Measurements from ENCODE around the gene ZSCAN25. TPM values are rescaled to one million over a fixed set of nuclear protein-coding genes. Genes with fewer than 3 reads are reported as not detected.

ZSCAN25 gene
- total RNA-seq, 3 donors from 2014 or later (not counting 1 experiment from before 2014, with no cell fraction given) = 24.4 to 37.4 (median 27.8) TPM

DNA sequence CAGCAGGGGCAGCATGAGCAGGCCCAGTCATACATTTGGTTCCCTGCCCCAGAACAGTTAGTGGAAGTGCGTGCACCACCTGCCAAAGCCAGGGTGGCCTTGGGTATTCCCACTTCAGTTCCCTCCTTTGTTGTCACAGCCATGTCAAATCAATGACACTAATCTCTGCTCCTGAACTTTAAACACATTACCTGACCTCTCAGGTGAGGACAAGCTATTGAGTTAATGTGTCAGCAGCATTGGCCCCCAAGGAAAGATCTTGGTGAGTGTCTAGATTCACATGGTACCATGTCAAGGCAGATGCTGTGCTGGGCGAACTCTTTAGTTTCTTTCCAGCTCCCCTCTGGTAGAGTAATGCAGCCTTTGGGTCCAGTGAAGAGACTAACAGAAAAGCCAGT, 60.9 kb downstream of the ZSCAN25 start:
- intact Hi-C loops (cut with micrococcal nuclease) = no loop called here
- DNase-seq (no peak), ATAC-seq (no peak)
- Histone ChIP-seq H3K36me3 (ENCODE audit: control insufficient read depth, insufficient read depth, low read length) (no peaks in the 10 kb centered on the region), H3K27me3 (ENCODE audit: control insufficient read depth, insufficient read depth, low read length) (no peaks in the 10 kb centered on the region), H3K27ac (ENCODE audit: low read length) (no peak overlapping the region), H3K4me1 (ENCODE audit: control insufficient read depth, insufficient read depth, low read length) (no peaks in the 10 kb centered on the region), H3K9me3 (ENCODE audit: control insufficient read depth, insufficient read depth, low read length) (no peaks in the 10 kb centered on the region), H3K4me3 (ENCODE audit: low read length) (no peak overlapping the region)
- no peak overlapping the region for H3K4me3 Mint-ChIP-seq
- H3K27me3 Mint-ChIP-seq (ENCODE audit: low read depth in 2 of 2) = peaks cover 0 to 11% of the 10 kb centered on the region in 2 donors
- no peak overlapping the region for H3K27ac Mint-ChIP-seq
- no peaks in the 10 kb centered on the region for H3K9me3 Mint-ChIP-seq
- H3K36me3 Mint-ChIP-seq = peaks cover 5% of the 10 kb centered on the region
- peaks cover 0 to 6% of the 10 kb centered on the region in 2 donors for H3K4me1 Mint-ChIP-seq
- TF ChIP-seq, protein P1, sequence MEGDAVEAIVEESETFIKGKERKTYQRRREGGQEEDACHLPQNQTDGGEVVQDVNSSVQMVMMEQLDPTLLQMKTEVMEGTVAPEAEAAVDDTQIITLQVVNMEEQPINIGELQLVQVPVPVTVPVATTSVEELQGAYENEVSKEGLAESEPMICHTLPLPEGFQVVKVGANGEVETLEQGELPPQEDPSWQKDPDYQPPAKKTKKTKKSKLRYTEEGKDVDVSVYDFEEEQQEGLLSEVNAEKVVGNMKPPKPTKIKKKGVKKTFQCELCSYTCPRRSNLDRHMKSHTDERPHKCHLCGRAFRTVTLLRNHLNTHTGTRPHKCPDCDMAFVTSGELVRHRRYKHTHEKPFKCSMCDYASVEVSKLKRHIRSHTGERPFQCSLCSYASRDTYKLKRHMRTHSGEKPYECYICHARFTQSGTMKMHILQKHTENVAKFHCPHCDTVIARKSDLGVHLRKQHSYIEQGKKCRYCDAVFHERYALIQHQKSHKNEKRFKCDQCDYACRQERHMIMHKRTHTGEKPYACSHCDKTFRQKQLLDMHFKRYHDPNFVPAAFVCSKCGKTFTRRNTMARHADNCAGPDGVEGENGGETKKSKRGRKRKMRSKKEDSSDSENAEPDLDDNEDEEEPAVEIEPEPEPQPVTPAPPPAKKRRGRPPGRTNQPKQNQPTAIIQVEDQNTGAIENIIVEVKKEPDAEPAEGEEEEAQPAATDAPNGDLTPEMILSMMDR (IDR thresholded peaks at IDR 0.05) = no peak
- 90% methylated on average over 2 of the region's 2 CpGs for WGBS (ENCODE audit: insufficient coverage)

DNA sequence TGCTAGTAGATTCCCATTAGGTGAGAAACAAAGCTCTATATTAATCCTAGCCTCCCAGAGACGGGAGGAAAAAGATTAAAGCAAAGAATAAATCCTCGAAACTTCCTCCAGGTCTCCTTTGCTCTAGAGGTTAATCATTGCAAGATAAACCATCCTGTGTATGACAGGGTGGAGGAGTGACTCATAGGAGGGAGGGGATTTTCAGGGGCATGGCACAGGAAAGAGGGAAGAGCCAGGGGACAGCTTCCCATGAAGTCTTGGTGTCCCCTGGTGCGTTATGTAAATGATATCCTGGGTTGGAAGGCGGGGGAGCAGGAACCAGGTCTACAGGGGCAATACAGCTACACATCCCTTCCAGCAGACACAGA, 62.3 kb downstream of the ZSCAN25 start:
- Mint-ChIP-seq H3K36me3 (peaks cover 7% of the 10 kb centered on the region), H3K4me3 (no peak overlapping the region)
- H3K27ac ChIP-seq (ENCODE audit: low read length) = no peak overlapping the region

DNA sequence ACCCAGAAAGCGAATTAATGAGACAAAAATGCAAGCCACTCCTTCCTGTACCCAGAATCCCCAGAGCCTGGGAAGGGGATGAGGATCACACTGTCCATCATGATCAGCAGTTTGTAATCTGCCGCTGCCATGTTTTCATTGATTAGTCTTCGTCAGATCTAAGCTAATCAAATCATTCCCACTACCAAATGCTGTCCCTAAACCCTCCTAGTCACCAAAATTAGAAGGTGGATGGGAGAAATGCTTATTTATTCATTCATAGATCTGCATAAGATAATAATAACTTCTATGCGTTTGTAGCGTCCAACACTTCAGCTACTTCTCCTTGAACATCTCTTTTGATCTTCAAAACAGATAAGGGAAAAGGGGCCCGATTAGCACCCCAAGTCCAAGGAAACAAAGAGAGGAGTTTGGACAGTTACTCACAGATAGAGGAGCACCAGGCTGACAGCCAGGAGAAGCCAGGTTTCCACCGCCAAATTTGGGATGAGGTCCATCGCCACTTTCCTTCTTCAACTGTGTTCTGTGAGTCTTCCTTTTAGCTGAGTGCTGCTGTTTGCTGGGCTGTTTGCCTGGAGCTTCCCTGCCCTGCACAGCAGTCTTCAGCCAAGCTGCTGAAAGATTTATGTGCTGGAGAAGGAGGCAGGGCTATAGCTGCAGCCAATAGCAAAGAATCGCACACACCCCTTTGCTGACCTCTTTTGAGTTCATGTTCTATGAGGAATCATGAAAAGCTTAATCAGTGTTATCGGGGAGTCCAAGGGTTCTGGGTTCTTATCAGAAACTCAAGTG, 62.9 kb downstream of the ZSCAN25 start, which contains the start of gene CYP3A5:
TSS of gene CYP3A5 (minus strand) at position 597 of the 792 bp plus-strand sequence. CDS start at position 497, 100 bp downstream.
- no peaks in the 10 kb centered on the region for H3K9me3 ChIP-seq (ENCODE audit: control insufficient read depth, insufficient read depth, low read length)
- no peaks in the 10 kb centered on the region for H3K36me3 ChIP-seq (ENCODE audit: control insufficient read depth, insufficient read depth, low read length)
- peaks cover 7% of the 10 kb centered on the region for H3K36me3 Mint-ChIP-seq
- ATAC-seq = no peak
- H3K4me3 ChIP-seq (ENCODE audit: low read length) = no peak within 1 kb of the TSS
- 87% methylated on average over 9 of the region's 10 CpGs for WGBS (ENCODE audit: insufficient coverage)
- no peak within 1 kb of the TSS for H3K27ac Mint-ChIP-seq
- H3K4me1 ChIP-seq (ENCODE audit: control insufficient read depth, insufficient read depth, low read length) = no peaks in the 10 kb centered on the region
- peaks cover 0 to 6% of the 10 kb centered on the region in 2 donors for H3K4me1 Mint-ChIP-seq
- intact Hi-C loops (cut with micrococcal nuclease) = no loop called here
- TF ChIP-seq, protein P1 (IDR thresholded peaks at IDR 0.05) = no peak
- no peak within 1 kb of the TSS for H3K27ac ChIP-seq (ENCODE audit: low read length)
- peaks cover 4 to 13% of the 10 kb centered on the region in 2 donors for H3K27me3 Mint-ChIP-seq (ENCODE audit: low read depth in 2 of 2)
- no peak within 1 kb of the TSS for H3K4me3 Mint-ChIP-seq
- no peaks in the 10 kb centered on the region for H3K27me3 ChIP-seq (ENCODE audit: control insufficient read depth, insufficient read depth, low read length)
- no peaks in the 10 kb centered on the region for H3K9me3 Mint-ChIP-seq
- no peak for DNase-seq

More for the DNA sequence above, 62.3 kb downstream of the ZSCAN25 start:
- Histone ChIP-seq H3K36me3 (ENCODE audit: control insufficient read depth, insufficient read depth, low read length) (no peaks in the 10 kb centered on the region), H3K4me3 (ENCODE audit: low read length) (no peak overlapping the region), H3K9me3 (ENCODE audit: control insufficient read depth, insufficient read depth, low read length) (no peaks in the 10 kb centered on the region), H3K27me3 (ENCODE audit: control insufficient read depth, insufficient read depth, low read length) (no peaks in the 10 kb centered on the region), H3K4me1 (ENCODE audit: control insufficient read depth, insufficient read depth, low read length) (no peaks in the 10 kb centered on the region)
- no peak for DNase-seq
- no peaks in the 10 kb centered on the region for H3K9me3 Mint-ChIP-seq
- TF ChIP-seq, protein P1 (IDR thresholded peaks at IDR 0.05) = no peak
- peaks cover 0 to 6% of the 10 kb centered on the region in 2 donors for H3K4me1 Mint-ChIP-seq
- WGBS (ENCODE audit: insufficient coverage) = 82% methylated on average over 4 of the region's 4 CpGs
- ATAC-seq = no peak
- intact Hi-C loops (cut with micrococcal nuclease) = no loop called here
- peaks cover 4 to 13% of the 10 kb centered on the region in 2 donors for H3K27me3 Mint-ChIP-seq (ENCODE audit: low read depth in 2 of 2)
- H3K27ac Mint-ChIP-seq = no peak overlapping the region

Other genes starting within 250 kb of the ZSCAN25 start
- 100 to 1,000 TPM; 161 to 184 (median 179) TPM for gene ARPC1B, start 242.2 kb upstream of the ZSCAN25 start, total RNA-seq
- gene PDAP1, start 208.3 kb upstream of the ZSCAN25 start, total RNA-seq = 10 to 100 TPM; 55.3 to 60.6 (median 59.3) TPM
- 100 to 1,000 TPM; 145 to 190 (median 187) TPM for gene BUD31, start 208.0 kb upstream of the ZSCAN25 start, total RNA-seq
- 1 to 10 TPM; 5.3 to 6.6 (median 6.4) TPM for gene PTCD1, start 178.1 kb upstream of the ZSCAN25 start, total RNA-seq
- 10 to 100 TPM; 54.0 to 61.6 (median 54.8) TPM for gene CPSF4, start 178.0 kb upstream of the ZSCAN25 start, total RNA-seq
- gene ATP5MF, start 150.8 kb upstream of the ZSCAN25 start, total RNA-seq = 100 to 1,000 TPM in 2 of 3 donors, 10 to 100 TPM in 1; 90.8 to 123 (median 111) TPM
- 10 to 100 TPM; 16.7 to 18.6 (median 16.8) TPM for gene ZNF789, start 144.1 kb upstream of the ZSCAN25 start, total RNA-seq
- 100 to 1,000 TPM; 188 to 237 (median 215) TPM for gene ZNF394, start 116.7 kb upstream of the ZSCAN25 start, total RNA-seq
- 1 to 10 TPM; 6.8 to 9.7 (median 7.4) TPM for gene ZKSCAN5, start 112.3 kb upstream of the ZSCAN25 start, total RNA-seq
- 1 to 10 TPM; 2.3 to 3.1 (median 2.6) TPM for gene FAM200A, start 64.8 kb upstream of the ZSCAN25 start, total RNA-seq
- gene ZNF655, start 58.3 kb upstream of the ZSCAN25 start, total RNA-seq = 100 to 1,000 TPM; 171 to 214 (median 196) TPM
- gene TMEM225B, start 18.7 kb upstream of the ZSCAN25 start, total RNA-seq = 1 to 10 TPM; 1.4 to 2.5 (median 2.0) TPM
- gene CYP3A5, start 63.0 kb downstream of the ZSCAN25 start, total RNA-seq = under 1 TPM in 1 of 3 donors, not detected in 2; 0.14 TPM
- gene CYP3A7, start 118.2 kb downstream of the ZSCAN25 start, total RNA-seq = not detected
- gene CYP3A4, start 167.2 kb downstream of the ZSCAN25 start, total RNA-seq = not detected
- gene CYP3A43, start 211.1 kb downstream of the ZSCAN25 start, total RNA-seq = not detected